Activated B cell treated with CpG ODN at 0.5 μM for 24 hours (primary cell): ENCODE results near the gene GGTLC1. TPM values are rescaled to one million over a fixed set of nuclear protein-coding genes. Genes with fewer than 3 reads are reported as not detected.

Source experiments
- ATAC-seq: fragments of 200-7000 bp; cut with Tn5 transposase; one replicate; pipeline ENCODE4 v1.10.0; 2021; ENCODE audit warnings: low read depth, mild to moderate bottlenecking, moderate library complexity
- CTCF ChIA-PET: fragments of 350-600 bp; sonication (Branson Sonifier 250); formaldehyde crosslinking; loops from one replicate; lab custom pipeline; 2021; ENCODE audit warnings: antibody characterized with exemption; lab: Charles Lee
- POLR2A ChIA-PET: fragments of 350-600 bp; sonication (Branson Sonifier 250); formaldehyde crosslinking; loops from one replicate; lab custom pipeline; 2021; ENCODE audit warnings: antibody characterized with exemption; lab: Charles Lee
- DNase-seq: peaks from one replicate; pipeline ENCODE4 v3.0.0; 2022
- H3K27ac Mint-ChIP-seq: one replicate; pipeline ENCODE4 v1.8.0; 2020; ENCODE audit warnings: mixed read lengths
- H3K27me3 Mint-ChIP-seq: one replicate; pipeline ENCODE4 v1.8.0; 2021; ENCODE audit warnings: mixed read lengths
- H3K36me3 Mint-ChIP-seq: one replicate; pipeline ENCODE4 v1.8.0; 2021; ENCODE audit warnings: low read depth, mixed read lengths
- H3K4me1 Mint-ChIP-seq: one replicate; pipeline ENCODE4 v1.8.0; 2021; ENCODE audit warnings: mixed read lengths
- H3K4me3 Mint-ChIP-seq: one replicate; pipeline ENCODE4 v1.8.0; 2020; ENCODE audit warnings: mild to moderate bottlenecking, mixed read lengths
- H3K9me3 Mint-ChIP-seq: one replicate; pipeline ENCODE4 v1.8.0; 2020; ENCODE audit warnings: mixed read lengths
- intact Hi-C: fragments of 100-400 bp; cut with micrococcal nuclease; formaldehyde crosslinking; loops from one replicate; pipeline ENCODE4 v1.15.1; 2024
- total RNA-seq: library from RNA; stranded (reverse); gene quantifications from 2 replicates; pipeline ENCODE4 v1.2.3, GENCODE V29; 2022
- TF ChIP-seq, protein P1 (sequence below): fragments of 200-600 bp; IDR thresholded peaks from one replicate; pipeline ENCODE4 v1.8.0; 2022; ENCODE audit warnings: antibody characterized with exemption, mild to moderate bottlenecking

Gene GGTLC1
- total RNA-seq, 1 donor from 2014 or later = not detected

DNA sequence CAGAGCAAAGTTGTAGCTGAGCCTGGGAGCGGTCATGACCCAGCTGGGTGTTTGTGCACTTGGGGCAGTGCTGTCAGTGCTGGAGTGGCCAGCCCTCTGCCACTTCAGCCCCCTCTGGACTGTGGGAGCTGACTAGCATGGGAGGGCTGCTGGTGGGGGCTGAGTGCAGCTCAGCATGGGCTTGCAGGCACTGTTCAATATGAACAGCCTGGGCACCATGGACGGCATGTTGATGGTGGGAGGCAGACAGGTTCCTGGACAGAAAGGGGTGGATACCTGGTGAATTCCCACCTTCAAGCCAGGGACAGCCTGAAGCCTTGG, 50.5 kb downstream of the GGTLC1 start:
- H3K36me3 Mint-ChIP-seq = no peaks in the 10 kb centered on the region
- TF ChIP-seq, protein P1, sequence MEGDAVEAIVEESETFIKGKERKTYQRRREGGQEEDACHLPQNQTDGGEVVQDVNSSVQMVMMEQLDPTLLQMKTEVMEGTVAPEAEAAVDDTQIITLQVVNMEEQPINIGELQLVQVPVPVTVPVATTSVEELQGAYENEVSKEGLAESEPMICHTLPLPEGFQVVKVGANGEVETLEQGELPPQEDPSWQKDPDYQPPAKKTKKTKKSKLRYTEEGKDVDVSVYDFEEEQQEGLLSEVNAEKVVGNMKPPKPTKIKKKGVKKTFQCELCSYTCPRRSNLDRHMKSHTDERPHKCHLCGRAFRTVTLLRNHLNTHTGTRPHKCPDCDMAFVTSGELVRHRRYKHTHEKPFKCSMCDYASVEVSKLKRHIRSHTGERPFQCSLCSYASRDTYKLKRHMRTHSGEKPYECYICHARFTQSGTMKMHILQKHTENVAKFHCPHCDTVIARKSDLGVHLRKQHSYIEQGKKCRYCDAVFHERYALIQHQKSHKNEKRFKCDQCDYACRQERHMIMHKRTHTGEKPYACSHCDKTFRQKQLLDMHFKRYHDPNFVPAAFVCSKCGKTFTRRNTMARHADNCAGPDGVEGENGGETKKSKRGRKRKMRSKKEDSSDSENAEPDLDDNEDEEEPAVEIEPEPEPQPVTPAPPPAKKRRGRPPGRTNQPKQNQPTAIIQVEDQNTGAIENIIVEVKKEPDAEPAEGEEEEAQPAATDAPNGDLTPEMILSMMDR = no peak
- ChIA-PET CTCF (interaction anchor here (2.1 kb wide), 1 partner anchor 59 kb away, joined by 8 read pairs; no protein-coding TSS in a partner anchor), POLR2A (no interaction called here)
- DNase-seq = no peak
- H3K4me3 Mint-ChIP-seq = no peak overlapping the region
- intact Hi-C loops = loop anchor here (5.0 kb wide), 2 partner anchors 979 to 1054 kb away; partner anchors contain the start of gene APMAP
- no peaks in the 10 kb centered on the region for H3K9me3 Mint-ChIP-seq
- H3K27ac Mint-ChIP-seq = no peak overlapping the region
- no peaks in the 10 kb centered on the region for H3K4me1 Mint-ChIP-seq
- ATAC-seq = no peak
- H3K27me3 Mint-ChIP-seq = peaks cover 2% of the 10 kb centered on the region

- intact Hi-C loops = loop anchor here (1.0 to 5.0 kb wide), 4 partner anchors 59 to 1055 kb away; partner anchors contain the start of gene APMAP
- CTCF ChIA-PET = interaction anchor here (1.0 to 2.1 kb wide), 2 partner anchors 59 to 981 kb away, joined by 4 to 8 read pairs; no protein-coding TSS in a partner anchor
Observed at GRCh38 chr20:23937303-23938117, 51.1 kb downstream of the GGTLC1 start.

More at GRCh38 chr20:23937303-23938117, 51.1 kb downstream of the GGTLC1 start:
- ATAC-seq = peak; percentile 31
- no peaks in the 10 kb centered on the region for H3K9me3 Mint-ChIP-seq
- no peaks in the 10 kb centered on the region for H3K36me3 Mint-ChIP-seq
- peaks cover 2% of the 10 kb centered on the region for H3K27me3 Mint-ChIP-seq
- no peak overlapping the region for H3K4me3 Mint-ChIP-seq
- H3K27ac Mint-ChIP-seq = no peak overlapping the region
- no peaks in the 10 kb centered on the region for H3K4me1 Mint-ChIP-seq
- DNase-seq = no peak
- TF ChIP-seq, protein P1 = no peak
- POLR2A ChIA-PET = no interaction called here

Other genes with a start within 250 kb of the GGTLC1 start
- gene CST1, start 237.8 kb downstream of the GGTLC1 start, total RNA-seq = not detected in 2 replicates
- not detected in 2 replicates for gene CST2, start 162.1 kb downstream of the GGTLC1 start, total RNA-seq
- gene CST5, start 109.0 kb downstream of the GGTLC1 start, total RNA-seq = not detected in 2 replicates